ENCODE measurements around the gene APPBP2.
"Not testable (repeated sequence)": the region's sequence is repeated elsewhere in the genome, so short reads cannot be mapped to it uniquely, and the experiment has no call there.

APPBP2 gene

DNA sequence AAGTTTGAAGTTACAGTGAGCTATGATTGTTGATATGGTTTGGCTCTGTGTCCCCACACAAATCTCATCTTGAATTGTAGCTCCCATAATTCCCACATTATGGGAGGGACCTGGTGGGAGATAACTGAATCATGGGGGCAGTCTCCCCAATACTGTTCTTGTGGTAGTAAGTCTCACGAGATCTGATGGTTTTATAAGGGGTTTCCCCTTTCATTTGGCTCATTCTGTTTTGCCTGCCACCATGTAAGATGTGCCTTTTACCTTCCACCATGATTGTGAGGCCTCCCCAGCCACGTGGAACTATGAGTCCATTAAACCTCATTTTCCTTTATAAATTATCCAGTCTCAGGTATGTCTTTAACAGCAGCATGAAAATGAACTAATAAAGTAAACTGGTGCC is 35.4 kb downstream of the APPBP2 start:
- not testable (repeated sequence) for DNase-seq

DNA sequence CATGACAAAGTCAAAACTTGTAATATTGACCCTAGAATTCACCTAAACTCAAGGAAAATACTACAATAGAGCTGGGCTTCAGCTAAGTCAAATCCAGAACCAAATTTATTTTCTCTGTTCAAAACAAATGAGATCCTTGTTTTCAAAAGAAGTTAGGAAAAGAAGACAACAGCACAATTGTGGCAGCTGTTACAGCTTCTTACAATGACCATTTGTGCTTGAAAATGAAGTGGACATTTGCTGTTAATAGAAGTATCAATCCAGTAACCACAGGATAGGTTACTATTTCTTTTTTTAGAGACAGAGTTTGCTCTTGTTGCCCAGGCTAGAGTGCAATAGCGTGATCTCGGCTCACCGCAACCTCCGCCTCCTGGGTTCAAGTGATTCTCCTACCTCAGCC is 44.4 kb downstream of the APPBP2 start:
- DNase-seq, result no peak

DNA sequence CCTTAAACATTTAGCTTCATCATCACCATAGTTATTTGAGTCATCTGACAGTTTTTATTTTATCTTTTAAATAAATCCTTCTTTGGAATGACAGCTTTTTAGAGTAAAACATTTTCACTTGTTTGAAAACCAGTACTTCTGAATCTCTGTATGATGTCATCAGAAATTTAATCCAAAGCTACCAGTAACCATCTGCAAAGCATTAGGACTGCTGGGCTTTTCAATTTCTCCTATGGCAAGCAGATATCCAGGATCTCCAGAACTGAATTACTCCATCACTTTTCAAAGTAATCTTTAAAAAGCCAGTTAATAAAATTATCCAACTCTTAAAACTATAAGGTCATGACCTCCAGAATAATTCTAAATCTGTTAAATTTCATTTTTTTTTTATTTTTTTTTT is 52.3 kb downstream of the APPBP2 start:
- DNase-seq, result no peak

DNA sequence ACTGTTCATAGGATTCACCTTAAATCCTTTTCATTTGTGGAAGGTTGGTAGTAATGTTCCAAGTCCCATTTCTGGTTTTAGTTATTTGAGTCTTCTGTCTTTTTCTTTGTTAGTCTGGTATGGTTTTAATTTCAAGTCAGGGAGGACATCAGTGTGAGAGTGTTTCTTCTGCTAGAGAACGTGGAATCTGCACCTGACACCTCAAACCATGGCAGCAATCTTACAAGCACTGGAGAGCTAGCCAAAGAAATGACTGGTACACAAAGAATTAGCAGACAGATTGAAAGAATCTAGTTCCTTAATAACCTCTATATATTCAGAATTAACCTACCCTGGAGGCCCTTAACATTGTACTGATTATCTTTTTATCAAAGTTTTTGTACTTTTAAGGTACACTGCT is 53.6 kb downstream of the APPBP2 start:
- DNase-seq, result no peak

DNA sequence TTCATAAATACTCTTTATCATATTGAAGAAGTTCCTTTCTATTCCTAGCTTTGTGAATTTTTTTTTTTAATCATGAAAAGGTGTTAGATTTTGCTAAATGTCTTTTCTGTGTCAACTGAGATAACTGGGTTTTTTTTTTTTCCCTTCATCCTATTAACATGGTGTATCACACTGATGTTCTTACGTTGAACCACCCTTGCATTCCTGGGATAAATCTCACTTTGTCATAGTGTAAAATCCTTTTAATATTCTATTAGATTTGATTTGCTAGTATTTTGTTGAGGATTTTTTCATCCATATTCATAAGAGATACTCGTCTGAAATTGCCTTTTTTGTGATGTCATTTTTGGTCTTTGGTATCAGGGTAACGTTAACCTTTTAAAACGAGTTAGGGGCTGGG is 54.6 kb downstream of the APPBP2 start:
- DNase-seq, result no peak

DNA sequence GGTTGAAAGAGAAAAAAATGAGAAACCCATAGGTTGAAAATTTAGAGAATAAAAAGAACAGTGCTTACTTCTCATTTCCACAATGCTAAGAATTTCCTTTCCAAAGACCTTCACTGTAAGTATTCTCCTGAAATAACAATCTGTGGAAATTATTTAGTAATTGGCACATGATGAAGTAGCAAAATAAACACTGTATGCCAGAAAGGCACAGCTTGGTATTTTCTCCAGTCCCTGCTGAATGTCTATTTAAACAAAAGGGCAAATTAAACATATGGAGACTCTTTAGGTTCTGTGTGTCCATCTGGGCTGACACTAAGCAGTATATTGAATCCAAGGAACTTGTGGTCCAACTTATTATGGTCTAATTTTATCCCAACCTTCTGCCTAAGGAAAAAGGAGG is 57.7 kb downstream of the APPBP2 start:
- no peak for DNase-seq

DNA sequence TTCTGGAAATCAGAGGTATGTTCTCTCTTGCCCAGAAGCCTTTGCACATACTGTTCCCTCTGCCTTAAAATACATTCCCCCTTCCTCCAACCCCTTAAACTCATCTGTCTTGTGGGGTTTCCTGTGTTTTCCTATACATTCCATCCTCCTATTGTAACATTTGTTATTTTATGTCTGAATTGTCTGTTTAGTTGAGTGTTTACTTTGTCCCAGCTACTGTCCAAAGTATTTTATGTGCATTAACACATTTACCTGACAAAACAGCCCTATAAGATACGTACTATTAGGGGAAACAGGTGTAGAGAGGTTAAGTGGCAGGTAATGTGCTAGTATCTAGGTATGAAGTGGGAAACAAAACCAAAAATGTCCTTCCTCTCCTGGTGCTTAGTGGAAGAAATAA is 61.7 kb downstream of the APPBP2 start:
- DNase-seq, result no peak

DNA sequence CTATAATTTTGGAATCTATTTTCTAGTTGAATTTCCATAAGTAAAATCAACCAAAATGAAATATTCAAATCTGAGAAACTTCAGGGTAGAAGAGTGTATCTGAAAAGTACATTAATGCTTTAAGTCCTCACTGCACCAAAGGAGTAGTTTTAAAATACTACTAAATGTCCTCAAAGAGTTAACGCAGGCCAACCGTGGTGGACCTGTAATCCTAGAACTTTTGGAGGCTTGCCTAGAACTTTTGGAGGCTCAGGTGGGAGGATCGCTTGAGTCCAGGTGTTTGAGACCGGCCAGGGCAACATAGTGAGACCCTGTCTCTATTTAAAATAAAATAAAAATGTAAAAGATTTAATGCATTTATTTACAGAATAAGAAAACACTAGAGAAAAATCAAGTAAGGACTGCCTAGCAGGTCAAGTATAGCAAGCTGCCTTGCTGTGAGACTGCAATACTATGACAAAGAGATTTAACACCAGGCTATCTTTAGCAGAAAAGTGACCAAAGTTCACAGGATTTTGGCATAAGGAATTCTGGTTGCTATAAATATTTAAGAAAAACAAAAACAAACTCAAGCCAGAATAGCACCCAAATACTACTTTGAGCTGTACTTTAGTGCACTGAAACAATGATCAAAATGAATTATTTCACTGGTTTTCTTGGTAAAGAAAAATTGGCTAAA is 62.7 kb downstream of the APPBP2 start:
- DNase-seq, result no peak

DNA sequence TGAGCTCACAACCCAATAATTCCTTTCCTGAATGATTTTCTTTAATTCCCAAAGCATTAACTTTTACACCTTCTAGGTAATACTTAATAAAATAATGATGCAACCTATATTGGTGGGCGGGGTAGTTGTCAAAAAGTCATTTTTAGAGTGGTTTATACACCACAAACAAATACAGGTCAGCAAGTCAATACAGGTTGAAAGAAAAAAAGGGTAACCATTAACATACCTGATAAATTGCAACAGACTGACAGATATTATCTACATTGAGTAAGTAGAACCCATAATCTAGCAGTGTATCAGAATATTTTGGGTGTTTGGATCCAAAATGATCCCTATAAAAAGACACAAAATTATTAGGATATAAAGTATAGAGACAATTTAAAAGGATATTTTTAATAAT is 64.5 kb downstream of the APPBP2 start:
- no peak for DNase-seq

DNA sequence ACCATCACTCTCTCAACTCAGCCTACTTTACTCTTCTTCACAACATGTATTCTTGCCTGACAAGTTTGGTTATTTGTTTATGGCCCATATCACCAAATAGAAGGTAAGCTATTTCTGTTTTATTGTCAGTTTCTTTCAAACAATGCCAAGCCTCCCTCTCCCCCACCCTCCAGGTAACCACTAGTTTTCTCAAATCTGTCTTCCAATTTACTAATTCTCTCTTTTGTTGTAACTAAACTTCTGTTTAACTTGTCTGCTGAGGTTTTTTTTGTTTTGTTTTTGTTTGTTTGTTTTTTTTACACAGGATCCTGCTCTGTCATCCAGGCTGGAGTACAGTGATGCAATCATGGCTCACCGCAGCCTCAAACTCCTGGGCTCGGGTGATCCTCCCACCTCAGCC is 68.9 kb downstream of the APPBP2 start:
- no peak for DNase-seq

DNA sequence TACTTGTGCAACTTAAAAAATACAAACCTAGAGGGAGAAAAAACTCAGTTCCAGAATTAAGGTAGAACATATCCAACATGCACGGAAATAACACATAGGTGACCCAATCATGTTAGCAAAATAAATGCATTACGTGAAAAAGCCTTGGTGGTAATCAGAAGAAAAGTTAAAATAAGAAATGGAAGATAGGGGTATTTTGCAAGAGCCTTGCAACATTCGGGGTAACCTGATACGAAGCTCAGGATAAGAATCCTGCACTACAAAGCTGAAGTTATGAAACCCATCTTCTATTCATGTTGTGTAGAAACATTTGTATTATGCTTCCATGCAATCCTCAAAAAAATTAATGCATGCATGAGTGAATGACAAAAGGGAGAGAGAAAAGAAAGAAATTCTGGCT is 70.7 kb downstream of the APPBP2 start:
- no peak for DNase-seq

DNA sequence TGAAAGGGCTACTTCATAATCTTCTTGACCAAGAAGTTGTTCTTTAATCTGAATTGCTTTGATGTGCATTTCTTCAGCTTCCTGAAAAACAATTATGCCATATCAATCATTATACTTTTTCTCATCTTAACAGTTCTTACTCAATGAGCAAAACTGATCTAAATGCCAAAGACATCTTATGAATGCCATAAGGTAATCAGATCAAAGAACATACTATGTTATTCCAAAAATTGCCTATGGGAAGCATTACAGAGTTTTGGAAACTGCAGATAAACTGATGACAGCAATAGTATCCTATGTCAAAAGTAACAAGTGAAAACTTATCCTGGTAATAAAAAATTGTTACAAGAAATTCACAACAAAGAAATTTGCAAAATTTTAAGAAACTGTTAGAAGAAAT is 74.1 kb downstream of the APPBP2 start:
- no peak for DNase-seq

DNA sequence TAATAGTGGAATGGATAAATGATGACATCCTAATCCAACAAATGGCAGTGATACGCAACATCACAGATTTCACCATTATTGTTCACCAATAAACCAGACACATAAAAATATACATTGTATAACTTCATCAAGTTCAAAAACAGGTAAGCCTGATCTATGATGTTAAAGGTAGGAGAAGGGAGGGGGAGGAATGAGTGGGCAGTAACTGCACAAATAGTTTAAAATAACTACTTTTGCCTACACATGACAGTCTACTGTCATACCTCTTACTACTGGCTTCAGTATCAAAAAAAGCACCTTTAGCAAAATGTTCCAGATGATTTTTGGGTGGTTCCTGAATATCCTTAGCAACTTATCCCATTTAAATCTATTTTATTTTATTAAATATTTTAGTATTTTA is 75.0 kb downstream of the APPBP2 start:
- no peak for DNase-seq

DNA sequence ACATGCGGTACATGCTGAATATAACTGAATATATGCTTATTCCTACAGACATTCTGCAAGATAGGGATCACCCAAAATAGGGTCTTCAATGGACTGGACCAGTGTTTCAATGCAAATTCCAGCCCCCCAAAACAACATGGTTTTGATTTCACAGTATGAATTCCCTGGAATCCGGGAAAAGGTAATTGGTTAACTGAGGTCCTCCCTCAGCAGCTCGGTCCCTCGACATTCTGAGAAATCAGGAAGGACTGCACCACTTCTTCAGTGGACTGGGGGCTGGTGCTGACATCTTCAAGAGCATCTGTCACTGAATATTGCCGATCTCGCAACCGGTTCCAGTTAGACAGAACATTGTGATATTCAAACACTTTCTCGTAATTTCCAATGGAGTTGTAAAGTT is 78.7 kb downstream of the APPBP2 start:
- no peak for DNase-seq

DNA sequence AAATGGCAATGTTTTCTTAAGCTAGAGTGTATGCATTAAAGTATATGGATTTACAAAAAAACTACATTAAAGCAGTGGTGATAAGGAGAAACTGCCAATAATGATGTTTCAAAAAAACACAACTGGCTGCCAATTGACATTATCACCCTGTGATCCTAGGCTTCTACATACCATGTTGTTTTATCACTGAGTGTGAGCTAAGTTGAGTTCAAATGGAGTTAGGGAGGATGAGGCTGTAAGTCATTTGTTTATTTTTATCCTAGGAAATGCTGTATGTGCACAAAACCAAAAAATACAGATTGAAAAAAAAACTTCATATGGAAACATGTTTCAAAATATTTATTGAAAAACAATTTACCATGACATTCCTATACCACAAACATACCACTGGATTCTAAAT is 80.9 kb downstream of the APPBP2 start:
- DNase-seq, result no peak

DNA sequence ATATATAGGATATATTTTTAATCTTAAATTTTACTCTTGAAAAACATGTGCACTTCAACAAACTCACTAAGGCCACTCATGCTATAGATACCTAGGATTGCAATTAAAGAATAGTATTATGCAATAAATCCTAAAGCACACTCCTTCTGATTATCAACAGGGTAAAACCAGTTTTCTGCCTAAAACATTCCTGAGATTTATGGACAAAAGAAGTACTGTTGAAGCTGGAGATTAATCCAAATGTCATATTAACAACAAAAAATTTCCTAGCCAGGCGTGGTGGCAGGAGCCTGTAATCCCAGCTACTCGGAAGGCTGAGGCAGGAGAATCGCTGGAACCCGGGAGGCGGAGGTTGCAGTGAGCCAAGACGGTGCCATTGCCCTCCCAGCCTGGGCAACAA is 82.3 kb downstream of the APPBP2 start:
- no peak for DNase-seq

DNA sequence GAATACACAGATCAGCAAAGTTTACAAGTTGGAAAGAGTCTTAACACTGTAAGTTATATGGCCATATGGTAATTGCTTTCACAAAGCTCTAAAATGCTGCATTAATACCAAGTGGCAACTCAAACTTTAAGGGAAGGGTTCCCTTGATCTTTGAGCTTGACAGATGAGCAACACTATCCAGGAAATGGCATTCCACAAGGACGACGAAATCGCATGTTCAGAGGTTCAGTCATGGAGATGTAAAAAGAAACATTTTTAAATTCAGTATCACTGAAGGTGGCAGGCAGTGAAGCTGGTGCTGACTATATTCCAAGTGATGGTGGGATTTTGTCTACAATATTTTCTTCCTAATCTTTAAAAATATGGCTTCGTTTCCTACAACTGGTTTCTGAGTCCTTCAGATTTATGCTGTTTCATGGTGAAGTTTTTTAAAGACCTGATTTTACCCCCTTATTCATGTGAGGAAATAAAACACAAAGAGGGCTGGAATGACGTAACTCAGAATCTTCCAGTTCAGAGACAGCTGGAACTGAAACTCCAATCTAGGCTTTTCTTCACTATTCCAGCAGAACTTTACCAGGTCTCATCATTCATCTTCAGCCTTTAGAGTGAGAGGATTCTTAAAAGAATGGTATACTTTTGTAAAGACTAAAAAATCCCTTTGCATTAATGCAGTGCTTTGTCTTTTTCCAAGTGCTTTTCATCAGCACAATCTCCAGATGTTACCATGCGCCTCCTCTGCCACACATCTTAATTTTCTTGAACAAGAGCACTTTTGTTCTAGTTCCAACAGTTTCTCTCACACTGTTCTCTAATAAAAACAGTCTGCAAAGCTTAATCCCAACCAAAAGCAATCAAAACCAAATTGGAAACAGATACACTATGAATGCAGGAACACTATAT is 83.5 kb downstream of the APPBP2 start:
- DNase-seq, result no peak

DNA sequence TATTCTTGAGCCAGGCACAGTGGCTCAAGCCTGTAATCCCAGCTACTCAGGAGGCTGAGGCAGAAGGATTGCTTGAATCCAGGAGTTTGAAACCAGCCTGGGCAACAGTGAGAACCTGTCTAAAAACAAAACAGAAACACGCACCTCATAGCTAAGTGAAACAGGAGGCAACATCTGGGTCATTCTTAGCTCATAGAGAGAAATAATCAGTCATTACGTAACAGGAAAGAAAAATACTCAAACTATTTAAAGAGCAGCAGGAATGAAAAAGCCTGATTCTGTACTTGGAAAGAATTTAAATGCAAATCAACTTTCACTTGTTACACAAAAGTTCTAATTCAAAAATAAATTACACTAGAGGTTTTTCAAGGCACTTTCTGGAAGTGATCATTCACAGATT is 86.5 kb downstream of the APPBP2 start:
- no peak for DNase-seq

DNA sequence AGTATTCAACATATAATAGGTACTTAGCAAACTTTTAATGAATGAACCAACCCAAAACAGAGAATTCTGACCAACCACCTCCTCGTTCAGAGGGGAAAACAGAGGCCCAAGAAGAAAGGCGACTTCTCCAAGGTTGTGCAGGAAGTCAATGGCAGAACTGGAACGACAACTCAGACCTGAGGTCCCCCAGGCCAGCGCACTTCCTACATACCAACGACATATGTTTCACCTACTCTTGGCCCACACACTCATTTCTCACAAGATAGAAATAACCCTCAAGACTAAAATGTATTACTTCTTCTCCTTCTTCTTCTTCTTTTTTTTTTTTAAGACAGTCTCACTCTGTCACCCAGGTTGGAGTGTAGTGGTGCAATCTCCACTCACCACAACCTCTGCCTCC is 89.4 kb downstream of the APPBP2 start:
- no peak for DNase-seq

DNA sequence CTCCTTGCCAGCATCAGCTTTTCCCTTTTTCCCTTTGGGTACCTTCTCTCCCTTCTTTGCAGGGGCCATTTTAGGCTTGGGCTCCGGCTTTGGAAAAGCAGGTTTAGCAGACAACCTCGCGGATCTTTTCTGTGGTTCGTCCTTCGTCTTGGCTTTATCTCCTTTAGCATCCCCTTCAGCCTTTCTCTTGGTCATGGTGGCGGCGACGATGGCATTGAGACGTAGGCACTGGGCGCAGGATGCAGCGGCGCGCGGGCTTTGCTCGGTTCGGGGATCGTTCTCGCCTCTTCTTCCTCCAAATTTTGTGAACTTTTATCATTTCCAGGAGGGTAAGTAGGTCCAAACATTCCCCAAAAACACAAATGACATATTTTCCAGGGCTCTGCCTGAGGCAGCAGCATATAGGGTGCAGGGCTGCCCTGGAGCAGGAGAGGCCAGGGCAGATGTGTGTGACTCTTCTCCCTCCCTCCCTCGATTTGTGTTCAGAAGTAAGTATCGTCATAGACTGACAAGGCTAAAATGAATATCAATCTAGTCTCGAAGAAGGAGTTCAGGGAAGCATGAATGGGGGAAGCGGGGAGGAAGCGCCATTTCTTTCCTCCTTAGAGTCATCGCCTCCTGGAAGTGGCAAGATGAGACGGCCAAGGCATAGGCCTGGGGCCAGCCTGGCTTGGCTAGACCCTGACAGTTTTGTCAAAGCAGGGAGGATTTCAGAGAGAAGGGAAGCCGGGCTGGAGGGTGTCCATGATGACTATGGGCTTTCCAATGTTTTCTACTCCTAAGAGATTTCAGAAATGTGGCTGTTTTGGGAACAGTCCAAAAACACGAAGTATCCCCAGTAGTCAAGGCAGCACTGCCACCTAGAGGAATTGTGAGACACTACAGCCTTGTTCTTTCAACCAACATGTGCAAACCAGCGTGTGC is 90.5 kb downstream of the APPBP2 start:
- DNase-seq, result peak; percentile 22

DNA sequence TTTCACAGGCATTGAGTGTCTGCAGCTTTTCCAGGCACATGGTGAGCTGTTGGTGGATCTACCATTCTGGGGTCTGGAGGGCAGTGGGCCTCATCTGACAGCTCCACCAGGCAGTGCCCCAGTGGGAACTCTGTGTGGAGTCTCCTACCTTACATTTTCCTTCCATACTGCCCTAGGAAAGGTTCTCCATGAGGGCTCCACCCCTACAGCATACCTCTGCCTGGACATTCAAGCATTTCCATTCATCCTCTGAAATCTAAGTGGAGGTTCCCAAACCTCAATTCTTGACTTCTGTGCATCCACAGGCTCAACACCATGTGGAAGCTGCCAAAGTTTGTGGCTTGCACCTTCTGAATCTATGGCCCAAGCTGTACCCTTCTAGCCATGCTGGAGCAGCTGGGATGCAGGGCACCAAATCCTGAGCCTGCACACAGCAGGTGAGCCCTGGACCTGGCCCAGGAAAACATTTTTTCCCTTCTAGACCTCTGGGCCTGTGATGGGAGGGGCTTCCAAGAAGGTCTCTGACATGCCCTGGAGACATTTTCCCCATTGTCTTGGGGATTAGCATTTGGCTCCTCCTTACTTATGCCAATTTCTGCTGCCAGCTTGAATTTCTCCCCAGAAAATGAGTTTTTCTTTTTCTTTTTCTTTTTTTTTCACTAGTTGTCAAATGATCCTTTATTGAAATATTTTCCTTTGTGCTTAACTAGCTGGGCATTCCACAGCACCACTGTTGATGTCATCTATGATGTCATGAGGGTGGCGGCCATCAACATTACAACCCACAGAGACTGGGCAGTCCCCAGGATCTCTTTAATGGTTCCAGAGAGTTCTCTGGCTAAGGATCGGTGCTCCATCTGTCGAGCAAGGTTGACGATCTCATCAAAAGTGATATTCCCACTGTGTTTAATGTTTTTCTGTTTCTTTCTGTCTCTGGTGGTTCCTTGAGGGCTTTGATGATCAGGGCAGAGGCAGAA is 92.7 kb downstream of the APPBP2 start:
- not testable (repeated sequence) for DNase-seq

DNA sequence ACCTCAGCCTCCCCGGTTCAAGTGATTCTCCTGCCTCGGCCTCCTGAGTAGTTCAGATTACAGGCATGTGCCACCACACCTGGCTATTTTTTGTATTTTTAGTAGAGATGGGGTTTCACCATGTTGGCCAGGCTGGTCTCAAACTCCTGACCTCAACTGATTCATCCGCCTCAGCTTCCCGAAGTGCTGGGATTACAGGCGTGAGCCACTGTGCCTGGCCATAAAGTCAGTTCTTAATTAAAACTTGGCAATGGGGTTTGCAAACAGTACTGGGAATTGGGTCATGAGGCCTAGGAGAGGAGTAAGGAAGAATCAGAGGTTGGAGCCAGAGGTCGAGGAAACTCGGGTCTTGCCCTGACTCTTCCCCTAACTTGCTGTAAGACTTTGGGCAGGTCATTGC is 95.5 kb downstream of the APPBP2 start:
- not testable (repeated sequence) for DNase-seq

All from DMS79 (cell line).